Activated CD8-positive, alpha-beta memory T cell treated with anti-CD3 and anti-CD28 coated beads for 36 hours (primary cell): ENCODE measurements around the gene DAZL. TPM values are rescaled to one million over a fixed set of nuclear protein-coding genes. Genes with fewer than 3 reads are reported as not detected.
"Not testable (repeated sequence)": the region's sequence is repeated elsewhere in the genome, so short reads cannot be mapped to it uniquely, and the experiment has no call there.

Experiments
- CTCF ChIA-PET: fragments of 350-600 bp; sonication (Branson Sonifier 250); formaldehyde crosslinking; loops from one replicate; lab custom pipeline; 2021; ENCODE audit warnings: antibody characterized with exemption; lab: Charles Lee
- POLR2A ChIA-PET: fragments of 350-600 bp; sonication (Branson Sonifier 250); formaldehyde crosslinking; loops from one replicate; lab custom pipeline; 2021; ENCODE audit warnings: antibody characterized with exemption; lab: Charles Lee
- total RNA-seq, 2 experiments: library from RNA; stranded (reverse); gene quantifications; one replicate each; pipeline ENCODE4 v1.2.3, GENCODE V29; 2021

The DAZL gene, protein sequence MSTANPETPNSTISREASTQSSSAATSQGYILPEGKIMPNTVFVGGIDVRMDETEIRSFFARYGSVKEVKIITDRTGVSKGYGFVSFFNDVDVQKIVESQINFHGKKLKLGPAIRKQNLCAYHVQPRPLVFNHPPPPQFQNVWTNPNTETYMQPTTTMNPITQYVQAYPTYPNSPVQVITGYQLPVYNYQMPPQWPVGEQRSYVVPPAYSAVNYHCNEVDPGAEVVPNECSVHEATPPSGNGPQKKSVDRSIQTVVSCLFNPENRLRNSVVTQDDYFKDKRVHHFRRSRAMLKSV
- total RNA-seq: under 1 TPM; 0.08 to 0.13 TPM

DNA sequence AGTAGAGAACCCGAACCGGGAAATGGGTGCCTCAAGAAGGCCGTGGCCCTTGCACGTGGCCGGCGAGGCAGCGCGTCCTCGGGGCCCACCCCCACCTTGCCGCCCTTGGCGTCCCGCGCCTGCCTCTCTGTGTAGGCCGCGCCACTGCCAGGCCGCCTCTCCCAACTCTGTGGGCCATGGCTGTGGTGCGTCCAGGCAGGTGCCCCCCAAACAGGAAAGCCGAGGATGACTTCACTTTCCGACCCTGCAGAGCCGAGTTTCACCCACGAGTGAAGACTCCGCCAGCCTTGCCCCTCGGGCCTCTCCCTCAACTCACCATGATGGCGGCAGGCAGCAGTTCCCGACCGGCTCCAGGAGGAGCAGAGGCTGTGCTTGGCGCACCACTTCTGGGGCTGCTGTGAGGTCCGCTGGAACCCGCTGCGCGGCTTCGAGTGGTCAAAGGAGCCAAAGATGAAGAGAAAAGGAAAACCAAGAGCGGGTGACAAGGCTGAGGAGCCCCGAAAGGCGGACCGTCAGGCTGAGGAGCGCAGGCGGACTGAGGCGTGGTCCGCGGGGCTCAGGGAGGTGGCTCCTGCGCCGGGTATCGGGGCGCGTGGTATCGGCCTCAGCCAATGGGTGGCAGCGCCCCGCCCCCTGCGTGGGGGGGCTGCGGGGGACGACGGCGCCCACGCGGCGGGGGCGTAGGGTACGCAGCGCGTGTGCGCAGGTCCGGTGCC is at the start of gene DAZL:
Gene DAZL, minus strand, starts transcription at position 537 of the 716 bp plus-strand sequence. Its CDS starts 218 bp downstream, at position 319.
- CTCF ChIA-PET: no interaction called here
- POLR2A ChIA-PET: no interaction called here

DNA sequence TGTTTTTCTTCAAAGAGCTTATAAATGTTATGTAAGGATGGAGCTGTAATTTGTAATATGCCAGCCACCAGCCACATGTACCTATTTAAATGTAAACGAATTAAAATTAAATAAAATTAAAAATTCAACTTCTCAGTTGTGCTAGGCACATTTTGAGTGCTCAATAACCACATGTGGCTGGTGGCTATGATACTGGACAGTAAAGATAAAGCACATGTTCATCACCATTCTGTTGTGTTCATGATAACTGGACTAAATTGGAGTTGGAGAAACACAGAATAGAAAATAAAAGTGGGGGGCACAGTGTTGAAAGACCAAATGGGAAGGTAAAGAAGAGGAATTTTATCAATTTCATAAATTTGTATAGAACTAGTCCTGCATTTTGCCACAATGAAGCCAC is 49.8 kb upstream of the DAZL start:
- CTCF ChIA-PET: no interaction called here

DNA sequence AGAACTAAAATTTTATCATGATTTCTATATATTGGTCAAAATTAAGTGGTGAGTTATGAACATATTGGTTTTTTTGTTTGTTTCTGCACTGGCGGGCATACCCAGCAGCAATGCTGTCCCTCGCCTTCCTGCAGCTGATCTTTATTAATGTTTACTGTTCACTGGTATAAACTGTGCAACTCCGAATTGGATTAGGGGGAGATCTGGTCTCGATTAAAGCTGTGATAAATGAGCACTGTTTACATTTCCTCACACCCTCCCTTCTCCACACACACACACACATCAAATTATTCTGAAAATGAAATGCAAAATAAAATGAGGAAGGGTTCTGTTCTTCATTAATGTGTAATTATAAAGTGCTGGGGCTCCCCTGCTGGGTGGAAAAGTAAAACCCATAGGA is 48.5 kb upstream of the DAZL start:
- CTCF ChIA-PET: no interaction called here
- POLR2A ChIA-PET: no interaction called here

More for the DNA sequence above, 49.8 kb upstream of the DAZL start:
- POLR2A ChIA-PET: no interaction called here

DNA sequence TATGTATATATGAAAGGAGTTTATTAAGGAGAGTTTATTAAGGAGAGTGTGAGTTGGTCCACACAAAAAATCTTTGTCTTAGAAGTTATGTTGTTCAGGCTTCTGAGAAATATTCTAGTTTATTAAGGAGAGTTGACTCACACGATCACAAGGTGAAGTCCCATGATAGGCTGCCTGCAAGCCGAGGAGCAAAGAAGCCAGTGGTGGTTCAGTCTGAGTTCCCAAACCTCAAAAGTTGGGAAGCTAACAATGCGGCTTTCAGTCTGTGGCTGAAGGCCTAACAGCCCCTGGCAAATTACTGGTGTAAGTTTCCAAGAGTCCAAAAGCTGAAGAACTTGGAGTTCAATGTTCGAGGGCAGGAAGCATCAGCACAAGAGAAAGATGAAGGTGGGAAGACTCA is 42.4 kb upstream of the DAZL start:
- CTCF ChIA-PET: no interaction called here
- POLR2A ChIA-PET: no interaction called here

DNA sequence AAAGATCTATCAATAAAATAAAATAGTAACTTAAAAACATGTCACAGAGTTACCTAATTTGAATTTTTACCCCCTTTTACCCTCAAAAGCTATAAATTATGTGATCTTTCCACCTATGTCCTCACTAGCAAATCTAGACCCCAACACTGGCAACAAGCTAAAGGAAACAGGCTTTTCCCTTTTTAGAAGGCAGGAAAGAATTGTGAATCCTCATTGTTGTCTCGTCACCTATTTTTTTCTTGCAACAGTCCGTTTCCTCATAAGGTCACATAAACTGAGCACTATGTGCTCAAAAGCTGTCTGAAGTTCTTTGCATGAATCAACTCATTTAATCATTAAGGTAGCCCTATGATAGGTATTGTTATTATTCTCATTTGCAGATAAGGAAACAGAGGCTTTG is 34.6 kb upstream of the DAZL start:
- CTCF ChIA-PET: no interaction called here
- POLR2A ChIA-PET: no interaction called here

DNA sequence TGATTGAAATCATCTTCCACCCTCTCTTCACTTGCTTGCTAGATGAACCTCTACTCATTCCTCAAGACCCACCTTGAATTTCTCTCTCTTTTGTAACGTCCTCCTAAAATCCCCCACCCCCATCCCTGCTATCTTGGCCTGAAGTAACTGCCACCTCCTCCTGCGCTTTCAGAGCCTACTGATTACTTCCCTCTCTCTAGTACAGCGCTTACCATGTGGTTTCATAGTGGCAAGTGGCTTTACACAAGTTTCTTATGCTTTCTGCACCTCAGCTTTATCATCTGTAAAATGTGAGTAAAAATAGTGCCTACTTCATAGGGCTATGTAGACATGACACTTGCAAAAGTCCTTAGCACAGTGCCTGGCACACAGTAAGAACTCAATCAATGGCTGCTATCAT is 28.7 kb upstream of the DAZL start:
- CTCF ChIA-PET: no interaction called here
- POLR2A ChIA-PET: no interaction called here

DNA sequence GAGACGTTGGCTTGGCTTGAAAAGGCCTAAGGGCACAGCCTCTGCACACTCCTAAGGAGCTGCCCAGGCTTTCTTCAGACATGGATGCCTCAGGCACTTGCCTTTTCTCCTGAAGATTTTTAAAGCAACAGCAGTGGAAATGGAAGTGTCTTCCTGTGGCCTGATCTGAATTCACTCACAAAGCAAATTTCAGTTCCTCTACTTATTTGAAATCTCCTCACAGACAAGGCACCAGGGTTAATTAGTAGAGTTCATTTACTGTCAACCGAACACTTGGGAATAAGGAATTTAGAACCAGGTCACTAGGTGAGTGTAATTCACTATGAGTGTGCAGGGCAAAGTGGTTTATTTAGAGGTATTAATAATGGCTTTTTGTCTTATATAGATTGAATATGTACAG is 27.2 kb upstream of the DAZL start:
- CTCF ChIA-PET: no interaction called here
- POLR2A ChIA-PET: no interaction called here

DNA sequence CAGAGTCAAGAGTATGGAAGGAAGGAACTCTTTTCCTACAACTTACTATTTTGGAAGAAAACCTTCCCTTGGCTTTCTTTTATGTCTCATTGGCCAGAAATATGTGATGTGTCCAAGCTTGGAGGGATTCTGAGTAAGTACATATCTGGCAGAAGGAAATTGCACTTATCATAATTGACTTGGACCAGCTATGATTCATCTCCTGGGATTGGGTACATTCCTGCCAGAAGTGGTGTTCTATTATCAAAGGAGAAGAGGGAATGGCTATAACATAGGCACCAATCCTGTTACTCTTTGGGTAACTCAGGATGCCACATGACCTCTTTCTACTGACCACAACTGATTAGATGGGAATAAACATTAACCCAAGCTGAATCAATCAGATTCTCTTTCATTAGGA is 13.5 kb upstream of the DAZL start:
- CTCF ChIA-PET: no interaction called here
- POLR2A ChIA-PET: no interaction called here

DNA sequence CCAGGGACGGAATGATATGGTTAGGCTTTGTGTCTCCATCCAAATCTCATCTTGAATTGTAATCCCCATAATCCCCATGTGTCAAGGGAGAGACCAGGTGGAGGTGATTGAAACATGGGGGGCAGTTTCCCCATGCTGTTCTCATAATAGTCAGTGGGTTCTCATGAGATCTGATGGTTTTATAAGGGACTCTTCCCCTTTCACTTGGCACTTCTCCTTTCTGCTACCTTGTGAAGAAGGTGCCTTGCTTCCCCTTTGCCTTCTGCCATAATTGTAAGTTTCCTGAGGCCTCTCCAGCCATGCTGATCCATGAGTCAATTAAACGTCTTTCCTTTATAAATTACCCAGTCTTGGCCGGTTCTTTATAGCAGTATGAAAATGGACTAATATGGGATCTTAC is 11.9 kb upstream of the DAZL start:
- POLR2A ChIA-PET, CTCF ChIA-PET: not testable (repeated sequence)

DNA sequence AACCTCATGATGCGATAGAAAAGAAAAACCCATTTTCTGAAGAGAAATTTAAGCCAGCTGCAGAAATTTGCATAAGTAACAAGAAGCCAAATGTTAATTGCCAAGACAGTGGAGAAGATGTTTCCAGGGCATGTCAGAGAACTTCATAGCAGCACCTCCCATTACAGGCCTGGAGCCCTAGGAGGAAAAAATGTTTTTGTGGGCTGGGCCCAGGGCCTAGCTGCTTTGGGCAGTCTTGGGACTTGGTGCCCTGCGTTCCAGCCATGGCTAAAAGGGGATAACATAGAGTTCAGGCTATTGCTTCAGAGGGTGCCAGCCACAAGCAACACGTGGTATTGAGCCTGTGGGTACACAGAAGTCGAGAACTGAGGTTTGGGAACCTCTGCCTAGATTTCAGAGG is 10.9 kb upstream of the DAZL start:
- ChIA-PET POLR2A (no interaction called here), CTCF (no interaction called here)

DNA sequence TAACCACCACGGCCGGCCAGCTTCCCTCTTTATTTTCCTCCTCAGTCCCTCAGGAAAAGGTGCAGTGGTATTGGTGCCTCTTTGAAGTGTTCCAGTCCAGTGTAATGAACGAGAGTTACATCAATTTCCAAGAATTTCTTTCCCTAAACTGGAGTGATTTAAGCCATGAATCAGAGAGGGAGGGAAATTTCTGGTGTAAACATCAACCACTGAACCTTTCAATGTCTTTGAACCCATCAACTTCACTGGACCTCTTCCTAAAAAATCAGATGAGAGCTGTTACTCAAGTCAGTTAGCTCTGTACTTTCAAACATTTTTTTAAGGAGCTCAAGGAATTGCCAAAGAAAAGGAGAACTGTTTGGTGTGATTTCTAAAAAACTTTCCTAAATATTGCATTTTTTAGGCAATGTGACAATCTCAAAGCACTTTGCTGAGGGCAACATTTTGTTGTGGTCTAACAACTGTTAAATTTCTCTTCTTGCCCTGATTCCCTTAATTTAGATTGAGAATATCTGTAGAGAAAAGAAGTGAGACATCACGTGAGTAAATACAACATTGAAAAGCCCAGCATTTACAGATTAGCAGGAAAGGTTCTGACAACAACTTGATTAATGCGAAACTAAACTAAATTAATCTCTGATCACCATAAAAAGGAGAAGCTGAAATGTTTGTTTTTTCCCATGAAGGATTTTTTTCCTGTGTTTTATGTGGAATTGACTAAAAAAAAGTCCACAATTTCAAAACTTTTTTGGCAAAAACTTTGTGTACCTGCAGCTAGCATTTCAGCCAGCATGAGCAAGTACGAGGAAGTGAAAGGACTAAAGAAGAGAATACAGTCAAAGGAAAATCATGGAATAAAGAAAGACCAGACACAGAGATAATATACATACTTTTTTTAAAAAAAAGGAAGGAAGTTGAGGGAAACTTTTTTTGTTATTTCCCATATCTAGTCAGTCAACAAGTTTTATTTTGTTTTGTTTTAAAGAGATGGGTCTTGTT is 9.1 kb upstream of the DAZL start:
- ChIA-PET POLR2A (no interaction called here), CTCF (no interaction called here)

DNA sequence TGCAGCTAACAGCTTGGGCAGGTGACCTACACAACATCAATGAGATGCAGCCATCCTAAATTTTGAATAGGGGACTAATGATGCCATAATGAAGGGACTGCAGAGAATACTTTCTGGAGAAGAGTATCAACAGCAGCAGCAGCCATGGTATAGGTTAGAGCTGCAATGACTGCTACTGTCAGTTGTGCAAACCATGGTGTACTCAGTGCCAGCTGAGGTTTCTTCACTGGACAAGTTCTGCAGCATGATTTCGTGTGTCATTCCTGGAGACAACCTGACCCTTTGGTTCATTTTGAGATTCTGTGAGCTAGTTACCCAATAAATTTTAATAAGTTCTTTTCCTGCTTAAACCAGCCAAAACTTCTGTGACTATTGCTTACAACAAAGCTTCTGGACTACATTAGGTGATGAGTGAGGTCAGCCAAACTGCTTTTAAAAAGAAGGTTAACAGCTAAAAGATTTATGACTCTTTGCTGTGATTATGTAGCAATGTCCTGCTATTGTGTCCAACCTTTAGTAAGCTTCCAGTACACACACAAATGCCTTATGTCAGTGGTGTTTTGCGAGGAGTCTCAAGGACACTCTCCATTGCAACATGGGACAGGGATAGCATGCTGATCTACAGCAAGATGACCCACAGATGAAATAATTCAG is 4.8 kb upstream of the DAZL start:
- POLR2A ChIA-PET: no interaction called here
- CTCF ChIA-PET: interaction anchor here (1.1 kb wide), 1 partner anchor 12 kb away, joined by 3 read pairs; no protein-coding TSS in a partner anchor

DNA sequence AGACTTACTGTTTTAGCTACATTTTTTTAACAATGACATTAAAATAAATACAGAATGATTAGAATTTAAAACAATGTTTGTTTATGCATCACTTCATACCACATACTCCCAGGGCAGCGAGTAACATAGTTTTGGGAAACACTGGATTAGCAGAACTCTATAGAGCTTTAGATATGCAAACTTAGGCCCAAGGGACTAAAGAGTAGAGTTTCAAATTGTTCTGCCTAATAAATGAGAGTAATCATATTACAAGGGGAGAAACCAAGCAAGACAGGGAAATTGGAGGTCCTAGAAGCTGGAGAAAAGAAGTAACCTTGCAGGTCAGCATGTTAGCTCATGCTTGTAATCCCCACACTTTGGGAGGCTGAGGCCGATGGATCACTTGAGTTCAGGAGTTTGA is 3.6 kb upstream of the DAZL start:
- CTCF ChIA-PET: no interaction called here

DNA sequence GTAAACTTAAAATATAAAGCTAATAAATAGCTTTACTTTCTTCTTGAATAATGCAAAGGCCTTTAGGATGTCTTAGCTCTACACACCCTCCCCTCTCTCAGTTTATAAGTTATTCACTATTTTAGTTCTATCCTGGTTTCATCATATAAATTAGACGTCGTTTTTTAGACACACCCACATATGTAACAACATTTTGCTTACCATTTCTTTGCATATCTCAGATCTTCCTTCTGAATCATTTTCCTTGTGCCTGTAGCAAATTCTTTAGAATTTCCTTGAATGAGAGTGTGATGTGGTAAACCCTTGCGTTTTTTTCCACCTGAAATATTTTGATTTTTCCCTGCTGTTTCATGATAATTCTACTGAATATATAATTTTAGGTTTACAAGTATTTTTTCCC is 2.5 kb upstream of the DAZL start:
- ChIA-PET POLR2A (no interaction called here), CTCF (no interaction called here)

More for the DNA sequence above, 3.6 kb upstream of the DAZL start:
- POLR2A ChIA-PET: interaction anchor here (0.6 kb wide), 1 partner anchor 220 kb away, joined by 13 read pairs; no protein-coding TSS in a partner anchor

DNA sequence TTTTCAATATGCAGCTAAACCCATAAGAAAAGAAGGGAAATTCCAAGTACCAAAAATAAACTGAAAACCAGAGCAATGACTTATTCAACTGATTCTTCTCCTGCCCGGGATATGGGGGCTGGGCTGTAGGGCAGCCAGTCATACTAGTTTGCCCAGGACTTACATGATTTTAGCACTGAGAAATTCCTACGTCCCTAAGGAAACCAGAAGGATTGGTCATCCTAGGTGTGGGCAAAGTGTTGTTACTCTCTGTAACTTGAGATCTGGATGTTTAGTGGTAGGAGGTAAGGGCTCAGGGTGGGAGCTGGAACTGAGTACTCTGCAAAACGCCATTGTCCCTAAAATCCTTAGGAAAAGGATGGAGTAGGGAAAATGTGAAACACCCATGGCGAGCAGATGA is 1.2 kb upstream of the DAZL start:
- POLR2A ChIA-PET: no interaction called here
- CTCF ChIA-PET: interaction anchor here (0.6 kb wide), 1 partner anchor 10 kb away, joined by 3 read pairs; no protein-coding TSS in a partner anchor

DNA sequence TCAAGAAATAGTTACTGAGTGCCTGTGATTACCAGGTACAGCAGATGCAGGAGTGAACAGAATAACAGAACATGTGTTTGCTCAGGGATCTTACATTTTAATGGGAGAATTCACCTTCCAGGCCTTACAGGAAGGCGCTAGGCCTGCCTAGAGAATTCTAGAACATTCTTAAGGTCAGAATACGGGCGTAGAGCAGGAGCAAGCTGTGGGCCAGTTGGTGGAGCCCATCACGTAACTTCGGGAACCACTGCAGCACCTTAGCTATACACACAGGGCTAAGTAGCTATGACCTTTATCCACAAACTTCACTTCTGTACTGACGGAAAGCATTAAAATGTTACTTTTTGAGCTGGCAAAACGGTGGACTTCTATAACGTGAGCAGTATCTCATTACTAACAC is 743 bp upstream of the DAZL start:
- ChIA-PET POLR2A (no interaction called here), CTCF (no interaction called here)

DNA sequence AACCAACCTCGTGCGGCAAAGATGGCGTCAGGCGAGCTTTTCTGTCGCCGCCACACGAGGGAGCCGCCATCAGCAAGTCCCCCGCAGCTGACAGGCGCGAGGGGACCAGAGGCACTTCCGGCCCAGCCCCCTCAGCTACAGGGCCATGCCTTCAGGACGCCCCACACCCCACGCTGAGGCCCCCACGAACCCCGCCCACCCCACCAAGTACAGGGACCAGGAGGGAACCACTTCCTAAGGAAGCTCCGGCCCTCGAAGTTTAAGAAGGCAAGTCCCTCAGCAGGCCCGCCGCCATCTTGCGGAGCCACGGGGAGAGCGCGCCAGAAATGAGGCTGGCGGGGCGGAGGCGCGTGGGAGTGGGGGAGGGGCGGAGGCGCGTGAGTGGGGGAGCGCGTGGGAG is 790 bp downstream of the DAZL start:
- POLR2A ChIA-PET: no interaction called here
- CTCF ChIA-PET: no interaction called here

DNA sequence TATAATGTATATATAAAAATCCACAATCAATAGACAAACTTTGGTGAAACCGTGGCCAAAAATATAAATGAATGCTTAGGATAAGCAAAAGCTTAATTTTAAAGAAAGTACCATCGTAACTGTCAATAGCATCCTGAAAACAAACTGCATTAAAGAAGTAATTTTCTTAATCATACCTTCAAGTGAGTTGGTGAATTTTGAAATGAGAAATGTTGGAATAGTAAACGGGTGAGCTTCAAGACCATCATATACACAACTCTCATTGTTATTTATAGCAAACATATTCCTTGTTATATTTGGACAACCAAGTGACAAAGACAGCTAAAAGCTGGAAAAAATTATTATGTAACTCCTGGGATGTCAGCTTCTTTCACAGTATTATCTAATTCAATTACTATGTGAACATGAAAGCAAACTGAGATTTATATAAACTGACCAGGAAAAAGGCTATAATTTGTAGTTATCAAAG is 3.7 kb downstream of the DAZL start:
- POLR2A ChIA-PET: no interaction called here

More for the DNA sequence above, 3.7 kb downstream of the DAZL start:
- CTCF ChIA-PET: interaction anchor here (0.7 to 1.4 kb wide), 5 partner anchors 17 to 1240 kb away, joined by 3 to 4 read pairs (median 3); no protein-coding TSS in a partner anchor
